Mesendoderm (in vitro differentiated cells): Measurements from ENCODE around the gene SLC12A8.
A peak's percentile ranks its signal among the peaks of the same experiment; 100 is the strongest.

Experiments
- DNase-seq: peaks from one replicate; pipeline ENCODE4 v3.0.0; 2013
- H2AK5ac ChIP-seq: 2 replicates; pipeline ENCODE4 v1.6.1; 2013; ENCODE audit warnings: low read length, inconsistent platforms
- H2BK120ac ChIP-seq: 2 replicates; pipeline ENCODE4 v1.6.1; 2013; ENCODE audit warnings: low read depth, mild to moderate bottlenecking, low read length, moderate library complexity, mixed read lengths
- H2BK15ac ChIP-seq: replicated peaks from 2 replicates; pipeline ENCODE4 v1.6.1; 2013; ENCODE audit warnings: low read depth, mild to moderate bottlenecking, moderate library complexity
- H2BK5ac ChIP-seq: 2 replicates; pipeline ENCODE4 v1.6.1; 2013; ENCODE audit warnings: low read length, inconsistent platforms
- H3K18ac ChIP-seq: 2 replicates; pipeline ENCODE4 v1.6.1; 2013; ENCODE audit warnings: mild to moderate bottlenecking, low read length, mixed read lengths
- H3K23ac ChIP-seq: one replicate; pipeline ENCODE4 v1.6.1; 2013; ENCODE audit warnings: low read length
- H3K27ac ChIP-seq: 2 replicates; pipeline ENCODE4 v1.5.1; 2013; ENCODE audit warnings: low read depth, mild to moderate bottlenecking, inconsistent platforms, low read length, moderate library complexity
- H3K27me3 ChIP-seq: 2 replicates; pipeline ENCODE4 v1.6.1; 2013; ENCODE audit warnings: low read length, control low read depth, mild to moderate bottlenecking, inconsistent platforms; ENCODE audit not compliant: insufficient read depth, poor library complexity
- H3K36me3 ChIP-seq: 2 replicates; pipeline ENCODE4 v1.6.1; 2013; ENCODE audit warnings: low read length, inconsistent platforms; ENCODE audit not compliant: control insufficient read depth, insufficient read depth
- H3K4ac ChIP-seq: one replicate; pipeline ENCODE4 v1.6.1; 2013; ENCODE audit warnings: low read depth, mild to moderate bottlenecking, low read length, moderate library complexity
- H3K4me1 ChIP-seq: 2 replicates; pipeline ENCODE4 v1.6.1; 2013; ENCODE audit warnings: low read depth, low read length, inconsistent platforms; ENCODE audit not compliant: control insufficient read depth
- H3K4me2 ChIP-seq: 2 replicates; pipeline ENCODE4 v1.6.1; 2013; ENCODE audit warnings: low read length
- H3K4me3 ChIP-seq: 2 replicates; pipeline ENCODE4 v1.5.1; 2013; ENCODE audit warnings: mild to moderate bottlenecking, low read length
- H3K56ac ChIP-seq: one replicate; pipeline ENCODE4 v1.6.1; 2013; ENCODE audit warnings: low read length
- H3K79me1 ChIP-seq: 2 replicates; pipeline ENCODE4 v1.6.1; 2013; ENCODE audit warnings: low read length, inconsistent platforms
- H3K79me2 ChIP-seq: 2 replicates; pipeline ENCODE4 v1.6.1; 2013; ENCODE audit warnings: mild to moderate bottlenecking, low read length; ENCODE audit not compliant: control insufficient read depth, insufficient read depth
- H3K9ac ChIP-seq: 2 replicates; pipeline ENCODE4 v1.6.1; 2013; ENCODE audit warnings: low read length, inconsistent platforms
- H4K5ac ChIP-seq: one replicate; pipeline ENCODE4 v1.6.1; 2013; ENCODE audit warnings: low read length
- H4K8ac ChIP-seq: one replicate; pipeline ENCODE4 v1.6.1; 2013; ENCODE audit warnings: low read depth, mild to moderate bottlenecking, control low read depth, low read length, moderate library complexity
- WGBS: extraction: QIAGEN DNeasy Blood & Tissue Kit; methylation state at CpG from one replicate; pipeline ENCODE4 v1.1.7; 2013; ENCODE audit warnings: low lambda C conversion rate, missing lambda C conversion rate; ENCODE audit not compliant: insufficient coverage; ENCODE audit errors: extremely low coverage; 5-methylcytosine and 5-hydroxymethylcytosine counted together

SLC12A8 gene

DNA sequence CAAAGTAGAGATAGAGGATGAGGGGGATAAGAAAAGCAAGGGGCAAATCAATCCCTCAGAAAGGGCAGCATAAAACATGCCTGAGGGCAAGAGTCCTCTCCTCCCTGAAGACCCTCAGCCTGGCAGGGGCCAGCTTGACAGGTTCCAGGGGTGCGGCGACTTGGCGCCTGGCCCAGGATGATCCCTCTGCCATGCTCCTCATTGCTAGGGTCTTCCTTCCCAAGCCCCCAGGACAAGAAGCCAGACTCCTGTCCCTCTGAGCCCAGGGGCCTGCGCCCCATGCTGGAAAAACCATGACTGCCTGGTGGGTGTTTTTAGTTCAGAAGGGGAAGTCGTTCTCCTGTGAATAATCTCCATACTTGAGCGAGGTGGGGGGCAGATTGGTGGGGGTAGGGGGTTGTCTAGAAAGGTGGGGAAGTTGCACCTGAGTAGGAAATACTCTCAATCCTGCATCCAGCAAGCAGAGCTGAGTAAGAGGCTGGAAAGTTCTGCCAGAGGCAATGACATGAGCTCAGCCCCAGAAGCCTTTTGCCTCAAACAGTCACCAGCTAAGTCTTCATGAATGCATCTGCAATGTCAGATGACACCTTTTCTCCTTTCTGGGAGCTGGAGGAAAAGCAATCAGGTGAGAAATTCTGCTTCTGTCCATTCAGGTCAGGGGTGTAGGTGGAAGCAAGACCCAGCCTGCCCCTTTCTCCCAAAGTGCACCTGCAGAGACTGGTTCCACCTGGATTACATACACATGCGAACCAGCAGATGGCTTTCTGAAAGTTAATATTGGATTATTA, 18.3 kb downstream of the SLC12A8 start:
- H3K4me2 ChIP-seq: no peak overlapping the region
- no peaks in the 10 kb centered on the region for H3K79me2 ChIP-seq
- H3K79me1 ChIP-seq: no peaks in the 10 kb centered on the region
- H4K5ac ChIP-seq: no peak overlapping the region
- H3K36me3 ChIP-seq: no peaks in the 10 kb centered on the region
- H3K4me1 ChIP-seq: peaks cover 20% of the 10 kb centered on the region
- H2AK5ac ChIP-seq: no peak overlapping the region
- peak; percentile 65 for DNase-seq
- H3K4ac ChIP-seq: no peak overlapping the region
- no peak overlapping the region for H2BK5ac ChIP-seq
- WGBS: no CpG with 5 or more reads among the region's 7 CpGs
- H2BK15ac ChIP-seq: no peak overlapping the region
- no peak overlapping the region for H2BK120ac ChIP-seq
- no peak overlapping the region for H3K18ac ChIP-seq
- no peak overlapping the region for H3K9ac ChIP-seq
- H3K56ac ChIP-seq: no peak overlapping the region
- no peaks in the 10 kb centered on the region for H3K27me3 ChIP-seq
- H3K4me3 ChIP-seq: no peak overlapping the region
- H4K8ac ChIP-seq: no peak overlapping the region
- no peak overlapping the region for H3K23ac ChIP-seq
- H3K27ac ChIP-seq: no peak overlapping the region

GRCh38 chr3:125192190-125193035, 20.1 kb downstream of the SLC12A8 start:
- peak; percentile 89 for DNase-seq
- WGBS: no CpG with 5 or more reads among the region's 12 CpGs

DNA sequence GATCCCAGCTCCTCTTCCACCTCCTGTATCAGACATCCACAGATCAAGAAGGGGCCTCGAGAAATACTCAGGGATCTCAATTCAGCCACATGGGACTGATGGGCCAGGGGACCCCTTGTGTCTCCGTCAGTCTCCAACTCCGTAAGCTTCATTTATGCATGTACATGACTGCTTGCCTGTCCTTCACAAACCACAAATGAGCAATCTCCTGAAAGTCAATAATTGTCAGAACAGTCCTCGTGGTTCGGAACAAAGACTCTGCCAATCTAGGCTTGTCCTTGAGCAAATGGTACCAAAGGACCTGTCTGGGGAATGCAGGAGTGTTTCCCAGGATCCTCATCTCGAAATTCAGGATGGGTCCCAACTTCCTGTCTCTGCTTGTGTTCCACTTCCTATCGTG, 20.8 kb downstream of the SLC12A8 start:
- no CpG with 5 or more reads among the region's 7 CpGs for WGBS
- H3K79me2 ChIP-seq: no peaks in the 10 kb centered on the region
- H4K5ac ChIP-seq: no peak overlapping the region
- peaks cover 24% of the 10 kb centered on the region for H3K4me1 ChIP-seq
- peak overlapping the region; percentile 1 for H2BK5ac ChIP-seq
- H4K8ac ChIP-seq: no peak overlapping the region
- H3K27ac ChIP-seq: peak overlapping the region; percentile 36
- H3K23ac ChIP-seq: no peak overlapping the region
- no peak overlapping the region for H3K4ac ChIP-seq
- DNase-seq: no peak
- no peak overlapping the region for H2AK5ac ChIP-seq
- no peak overlapping the region for H3K4me3 ChIP-seq
- H2BK120ac ChIP-seq: no peak overlapping the region
- H3K56ac ChIP-seq: no peak overlapping the region
- H2BK15ac ChIP-seq: no peak overlapping the region
- H3K9ac ChIP-seq: no peak overlapping the region
- no peaks in the 10 kb centered on the region for H3K79me1 ChIP-seq
- H3K27me3 ChIP-seq: no peaks in the 10 kb centered on the region
- no peak overlapping the region for H3K4me2 ChIP-seq
- H3K18ac ChIP-seq: peak overlapping the region; percentile 71
- H3K36me3 ChIP-seq: no peaks in the 10 kb centered on the region

More at GRCh38 chr3:125192190-125193035, 20.1 kb downstream of the SLC12A8 start:
- H2BK15ac ChIP-seq: no peak overlapping the region
- no peak overlapping the region for H4K5ac ChIP-seq
- no peaks in the 10 kb centered on the region for H3K36me3 ChIP-seq
- peak overlapping the region; percentile 71 for H3K18ac ChIP-seq
- no peak overlapping the region for H3K4ac ChIP-seq
- no peaks in the 10 kb centered on the region for H3K27me3 ChIP-seq
- H2BK5ac ChIP-seq: no peak overlapping the region
- no peak overlapping the region for H3K9ac ChIP-seq
- H3K23ac ChIP-seq: no peak overlapping the region
- no peaks in the 10 kb centered on the region for H3K79me2 ChIP-seq
- no peak overlapping the region for H3K4me3 ChIP-seq
- H4K8ac ChIP-seq: no peak overlapping the region
- H3K4me2 ChIP-seq: no peak overlapping the region
- no peak overlapping the region for H2BK120ac ChIP-seq
- H3K79me1 ChIP-seq: no peaks in the 10 kb centered on the region
- peak overlapping the region; percentile 18 for H3K56ac ChIP-seq
- peaks cover 24% of the 10 kb centered on the region for H3K4me1 ChIP-seq
- no peak overlapping the region for H2AK5ac ChIP-seq
- peak overlapping the region; percentile 36 for H3K27ac ChIP-seq

DNA sequence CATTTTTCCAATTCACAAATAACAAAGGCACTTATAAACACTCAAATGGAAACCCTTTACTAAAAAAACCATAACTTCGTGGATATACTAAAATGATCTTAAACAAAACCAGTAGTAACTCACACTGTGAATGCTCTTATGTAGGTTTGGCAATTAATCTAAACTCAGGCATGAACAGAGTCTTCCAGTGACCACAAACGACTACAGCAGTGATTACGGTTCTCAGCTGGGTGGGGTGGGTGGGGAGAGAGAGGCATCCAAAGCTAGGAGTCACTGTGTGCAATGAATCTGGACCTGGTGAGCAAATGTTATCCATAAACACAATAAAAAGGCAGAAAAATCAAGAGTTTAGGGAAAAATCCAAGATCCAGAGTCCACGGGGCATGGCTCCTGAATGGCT, 21.3 kb downstream of the SLC12A8 start:
- no peak for DNase-seq
- Histone ChIP-seq H3K4me2 (no peak overlapping the region), H3K56ac (no peak overlapping the region), H2BK5ac (no peak overlapping the region), H3K36me3 (no peaks in the 10 kb centered on the region), H3K79me2 (no peaks in the 10 kb centered on the region), H3K27me3 (no peaks in the 10 kb centered on the region), H4K5ac (no peak overlapping the region), H3K4me1 (peaks cover 24% of the 10 kb centered on the region), H3K4me3 (no peak overlapping the region), H3K79me1 (no peaks in the 10 kb centered on the region), H2BK120ac (no peak overlapping the region), H4K8ac (no peak overlapping the region), H3K23ac (no peak overlapping the region), H2AK5ac (no peak overlapping the region), H3K4ac (no peak overlapping the region), H2BK15ac (no peak overlapping the region), H3K27ac (peak overlapping the region; percentile 36), H3K18ac (peak overlapping the region; percentile 71), H3K9ac (no peak overlapping the region)
- WGBS: no CpG with 5 or more reads among the region's 4 CpGs

- Histone ChIP-seq H2AK5ac (no peak overlapping the region), H3K4me2 (no peak overlapping the region), H3K36me3 (no peaks in the 10 kb centered on the region), H3K4me1 (peaks cover 24% of the 10 kb centered on the region), H2BK5ac (no peak overlapping the region), H3K79me1 (no peaks in the 10 kb centered on the region), H3K79me2 (no peaks in the 10 kb centered on the region), H2BK120ac (no peak overlapping the region), H3K18ac (no peak overlapping the region), H3K4ac (no peak overlapping the region), H3K27ac (no peak overlapping the region), H3K4me3 (no peak overlapping the region), H3K27me3 (no peaks in the 10 kb centered on the region), H3K56ac (peak overlapping the region; percentile 25), H3K23ac (no peak overlapping the region), H4K8ac (no peak overlapping the region), H3K9ac (no peak overlapping the region), H4K5ac (no peak overlapping the region), H2BK15ac (no peak overlapping the region)
- WGBS: no CpG with 5 or more reads among the region's 3 CpGs
- peak; percentile 86 for DNase-seq
Observed at GRCh38 chr3:125190786-125191185, 21.8 kb downstream of the SLC12A8 start.
